Brain microvascular endothelial cell (primary cell): ENCODE measurements around the gene FETUB.
"Not testable (repeated sequence)": the region's sequence is repeated elsewhere in the genome, so short reads cannot be mapped to it uniquely, and the experiment has no call there.

ENCODE experiments used
- DNase-seq: peaks from one replicate; pipeline ENCODE4 v3.0.0-alpha.2; 2020
- H3K27ac ChIP-seq: fragments of 250-450 bp; sonication (Bioruptor Pico); 2 replicates; pipeline ENCODE4 v1.5.1; 2020; ENCODE audit warnings: mild to moderate bottlenecking, moderate library complexity
- H3K27me3 ChIP-seq: fragments of 250-450 bp; sonication (Bioruptor Pico); replicated peaks from 2 replicates; pipeline ENCODE4 v1.5.1; 2020; ENCODE audit warnings: mild to moderate bottlenecking
- H3K36me3 ChIP-seq: fragments of 250-450 bp; sonication (Bioruptor Pico); replicated peaks from 2 replicates; pipeline ENCODE4 v1.5.1; 2020; ENCODE audit warnings: mild to moderate bottlenecking
- H3K4me3 ChIP-seq: 2 replicates; pipeline ENCODE4 v1.5.1; 2011; ENCODE audit warnings: low read depth, mild to moderate bottlenecking, control low read depth, low read length, moderate library complexity
- in situ Hi-C: cut with HindIII; loops from 2 replicates; pipeline ENCODE4 v1.10.0; 2017; ENCODE audit warnings: low sequenced_read_pairs, low pct_ligation_motif_present
- TF ChIP-seq, protein P1 (sequence below): IDR thresholded peaks from 2 replicates; pipeline ENCODE4 v1.5.1; 2011; ENCODE audit warnings: low read depth, mild to moderate bottlenecking, moderate library complexity, low read length, control low read depth, inconsistent platforms; ENCODE audit errors: missing control alignments

Gene FETUB

DNA sequence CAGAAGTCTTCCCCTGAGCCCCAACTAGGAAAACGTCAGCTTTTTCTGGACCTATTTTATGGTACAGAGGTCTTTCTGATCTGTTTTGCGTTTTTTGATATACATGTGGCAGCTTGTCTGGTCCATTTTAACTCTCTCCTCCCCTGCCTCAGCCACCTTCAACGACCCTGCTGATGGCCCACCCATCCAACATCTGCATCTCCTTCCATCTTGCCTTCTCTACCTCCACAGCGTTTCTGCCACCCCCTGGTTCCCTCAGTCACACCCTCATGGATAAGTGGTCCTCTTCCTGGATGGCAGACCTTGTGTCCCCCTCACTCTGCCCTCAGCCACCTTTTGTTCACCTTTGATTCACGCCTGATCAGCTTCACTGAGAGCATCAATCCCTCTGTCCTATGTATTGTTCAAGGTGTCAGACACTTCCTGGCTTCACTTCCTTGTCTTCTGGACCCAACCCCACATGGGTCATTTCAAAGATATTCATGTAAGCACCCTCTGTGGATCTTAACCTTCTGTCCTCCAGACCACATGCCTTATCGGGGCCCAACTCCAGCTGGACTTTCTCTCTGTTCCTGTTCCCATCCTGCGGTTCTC lies 13.8 kb upstream of the FETUB start:
- H3K36me3 ChIP-seq = no peaks in the 10 kb centered on the region
- no peaks in the 10 kb centered on the region for H3K27me3 ChIP-seq
- TF ChIP-seq, protein P1, sequence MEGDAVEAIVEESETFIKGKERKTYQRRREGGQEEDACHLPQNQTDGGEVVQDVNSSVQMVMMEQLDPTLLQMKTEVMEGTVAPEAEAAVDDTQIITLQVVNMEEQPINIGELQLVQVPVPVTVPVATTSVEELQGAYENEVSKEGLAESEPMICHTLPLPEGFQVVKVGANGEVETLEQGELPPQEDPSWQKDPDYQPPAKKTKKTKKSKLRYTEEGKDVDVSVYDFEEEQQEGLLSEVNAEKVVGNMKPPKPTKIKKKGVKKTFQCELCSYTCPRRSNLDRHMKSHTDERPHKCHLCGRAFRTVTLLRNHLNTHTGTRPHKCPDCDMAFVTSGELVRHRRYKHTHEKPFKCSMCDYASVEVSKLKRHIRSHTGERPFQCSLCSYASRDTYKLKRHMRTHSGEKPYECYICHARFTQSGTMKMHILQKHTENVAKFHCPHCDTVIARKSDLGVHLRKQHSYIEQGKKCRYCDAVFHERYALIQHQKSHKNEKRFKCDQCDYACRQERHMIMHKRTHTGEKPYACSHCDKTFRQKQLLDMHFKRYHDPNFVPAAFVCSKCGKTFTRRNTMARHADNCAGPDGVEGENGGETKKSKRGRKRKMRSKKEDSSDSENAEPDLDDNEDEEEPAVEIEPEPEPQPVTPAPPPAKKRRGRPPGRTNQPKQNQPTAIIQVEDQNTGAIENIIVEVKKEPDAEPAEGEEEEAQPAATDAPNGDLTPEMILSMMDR = no peak
- no peak overlapping the region for H3K27ac ChIP-seq
- in situ Hi-C loops = no loop called here
- no peak for DNase-seq
- H3K4me3 ChIP-seq = no peak overlapping the region

GRCh38 chr3:186627852-186628414 lies 12.3 kb upstream of the FETUB start:
- no peaks in the 10 kb centered on the region for H3K27me3 ChIP-seq
- in situ Hi-C loops = no loop called here
- H3K27ac ChIP-seq = no peak overlapping the region
- TF ChIP-seq, protein P1 = no peak
- no peak overlapping the region for H3K4me3 ChIP-seq
- DNase-seq = no peak
- no peaks in the 10 kb centered on the region for H3K36me3 ChIP-seq

DNA sequence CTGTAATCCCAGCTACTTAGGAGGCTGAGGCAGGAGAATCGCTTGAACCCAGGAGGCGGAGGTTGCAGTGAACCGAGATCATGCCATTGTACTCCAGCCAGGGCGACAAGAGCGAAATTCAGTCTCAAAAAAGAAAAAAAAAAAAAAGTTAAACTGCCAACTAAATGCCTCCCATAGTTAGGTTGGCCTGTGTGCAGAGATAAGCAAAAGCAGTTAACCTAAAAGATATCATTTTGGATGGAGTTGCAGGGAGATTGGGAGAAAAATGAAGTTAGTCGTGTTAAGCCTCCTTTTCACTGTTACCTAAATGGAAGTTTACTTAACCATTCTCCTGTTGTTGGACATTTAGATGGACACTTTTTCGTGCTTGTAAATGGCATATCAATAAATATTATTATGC lies 11.4 kb upstream of the FETUB start:
- Histone ChIP-seq H3K27me3 (no peaks in the 10 kb centered on the region), H3K4me3 (no peak overlapping the region), H3K36me3 (no peaks in the 10 kb centered on the region), H3K27ac (no peak overlapping the region)
- in situ Hi-C loops = no loop called here
- TF ChIP-seq, protein P1 = no peak
- no peak for DNase-seq

DNA sequence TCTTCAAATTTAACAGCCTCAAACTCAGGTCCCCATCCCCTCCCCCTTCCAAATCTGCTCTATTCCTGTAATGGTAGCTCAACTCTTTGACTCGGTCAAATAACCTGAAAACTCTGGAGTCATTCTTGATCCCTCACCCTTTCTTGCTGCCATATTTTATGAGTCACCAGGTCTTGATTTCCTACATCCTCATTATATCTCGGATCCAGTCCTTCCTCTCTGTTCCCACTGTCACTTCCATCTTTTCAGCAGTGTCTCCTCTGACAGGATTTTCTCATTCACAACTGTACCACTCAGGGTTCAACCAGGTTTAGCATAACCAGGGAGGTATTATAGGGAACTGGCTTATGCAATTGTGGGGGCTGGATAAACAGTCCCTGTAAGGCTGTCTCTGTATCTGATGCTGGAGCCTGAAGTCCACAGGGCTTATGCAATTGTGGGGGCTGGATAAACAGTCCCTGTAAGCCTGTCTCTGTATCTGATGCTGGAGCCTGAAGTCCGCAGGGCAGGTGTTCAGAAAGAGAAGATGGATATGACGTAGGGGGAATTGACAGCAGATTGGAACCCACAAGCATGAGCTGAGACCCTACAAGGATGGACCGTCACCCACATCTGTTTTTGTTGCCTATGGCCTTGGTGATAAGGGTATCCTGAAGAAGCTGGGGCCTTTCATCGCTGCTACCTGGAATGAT lies 9.1 kb upstream of the FETUB start:
- TF ChIP-seq, protein P1 = no peak
- in situ Hi-C loops = no loop called here
- no peaks in the 10 kb centered on the region for H3K36me3 ChIP-seq

DNA sequence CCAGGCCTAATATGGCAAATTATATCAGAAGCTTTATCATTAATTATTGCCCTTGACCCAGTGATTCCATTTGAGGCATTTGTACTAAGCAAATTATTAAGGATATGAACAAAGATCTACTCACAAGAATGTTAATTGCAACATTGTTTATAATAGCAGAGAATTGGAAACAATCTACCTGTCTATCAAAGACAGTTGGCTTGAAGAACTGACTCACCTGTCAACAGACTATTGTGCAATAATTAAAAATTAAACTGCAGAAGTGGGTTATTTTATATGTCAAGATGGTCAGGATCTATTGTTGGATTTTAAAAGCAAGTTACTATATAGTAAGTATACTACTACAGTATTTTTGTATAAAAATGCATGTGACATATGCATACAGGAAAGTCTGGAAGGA lies 6.7 kb upstream of the FETUB start:
- TF ChIP-seq, protein P1 = no peak
- in situ Hi-C loops = no loop called here
- Histone ChIP-seq H3K4me3 (no peak overlapping the region), H3K36me3 (no peaks in the 10 kb centered on the region), H3K27ac (no peak overlapping the region), H3K27me3 (no peaks in the 10 kb centered on the region)
- DNase-seq = no peak

More for the DNA sequence above, 9.1 kb upstream of the FETUB start:
- no peak for DNase-seq
- Histone ChIP-seq H3K27me3 (no peaks in the 10 kb centered on the region), H3K4me3 (no peak overlapping the region), H3K27ac (no peak overlapping the region)

GRCh38 chr3:186634207-186634606 lies 6.0 kb upstream of the FETUB start:
- DNase-seq, in situ Hi-C loops, H3K36me3 ChIP-seq, H3K27ac ChIP-seq, H3K4me3 ChIP-seq, H3K27me3 ChIP-seq: not testable (repeated sequence)
